GM21528 (cell line): ENCODE results near the gene ZNHIT6.

Experiments
- ATAC-seq: cut with Tn5 transposase; IDR thresholded peaks from one replicate; pipeline ENCODE4 v1.9.1; 2021; ENCODE audit warnings: mild to moderate bottlenecking, moderate library complexity; ENCODE audit not compliant: unreplicated experiment, low FRiP score

ZNHIT6 gene

DNA sequence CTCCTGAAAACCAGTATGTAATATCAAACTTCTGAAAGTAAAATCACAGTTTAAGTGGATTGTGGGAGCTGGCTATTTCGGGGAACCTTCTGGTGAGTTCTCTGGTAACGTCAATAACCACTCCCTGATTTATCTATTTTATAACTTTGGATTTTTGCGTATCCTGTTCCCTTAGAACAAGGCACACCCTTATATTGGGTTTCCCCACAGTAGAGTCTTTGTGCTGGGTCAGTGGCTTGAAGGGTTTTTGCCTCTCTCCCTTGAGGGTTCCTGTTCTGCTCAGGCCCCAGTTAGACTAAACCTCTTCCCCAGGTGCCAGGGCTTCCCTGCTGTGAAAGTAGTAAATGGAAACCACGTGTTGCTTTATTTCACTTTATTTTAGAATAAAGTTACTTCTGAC, 106.3 kb downstream of the ZNHIT6 start:
- ATAC-seq = no peak

DNA sequence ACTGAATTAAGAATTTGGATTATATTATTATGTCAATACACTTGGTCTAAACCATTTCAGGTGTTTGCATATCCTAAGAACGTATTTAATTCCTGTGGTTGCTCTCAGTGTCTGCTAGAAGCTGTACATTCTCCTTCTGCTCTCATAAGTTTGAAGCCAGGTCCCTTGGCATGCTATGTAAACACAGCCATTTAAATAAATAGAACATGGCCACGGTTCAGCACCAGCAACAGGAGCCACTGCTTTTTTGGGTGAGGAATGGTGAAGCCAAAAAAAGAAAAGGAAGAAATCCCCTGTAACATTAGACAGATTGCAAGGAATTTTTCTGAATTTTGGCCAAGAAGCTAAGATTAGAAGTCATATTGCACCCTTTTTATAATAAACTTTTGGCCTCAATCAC, 108.6 kb downstream of the ZNHIT6 start:
- no peak for ATAC-seq
